Mucosa of descending colon (tissue), 3 donors: ENCODE results near the gene NKAIN2. TPM values are rescaled to one million over a fixed set of nuclear protein-coding genes. Genes with fewer than 3 reads are reported as not detected.

Experiments used
- ATAC-seq: fragments of 200-7000 bp; cut with Tn5 transposase; one replicate; pipeline ENCODE4 v1.9.1; 2020; ENCODE audit warnings: mild to moderate bottlenecking, moderate library complexity
- DNase-seq, 3 donors: peaks; one replicate each; pipeline ENCODE4 v3.0.0-alpha.2; 2020
- H3K36me3 ChIP-seq: fragments of 200-600 bp; one replicate; pipeline ENCODE4 v1.8.0; 2021; ENCODE audit warnings: low read depth, mild to moderate bottlenecking
- H3K4me1 ChIP-seq: fragments of 200-600 bp; one replicate; pipeline ENCODE4 v1.8.0; 2021; ENCODE audit warnings: low read depth, mild to moderate bottlenecking
- H3K4me3 ChIP-seq: fragments of 200-600 bp; one replicate; pipeline ENCODE4 v1.8.0; 2021; ENCODE audit warnings: mild to moderate bottlenecking
- H3K9me3 ChIP-seq: fragments of 200-600 bp; one replicate; pipeline ENCODE4 v1.8.0; 2021; ENCODE audit warnings: mild to moderate bottlenecking
- CTCF ChIP-seq: fragments of 200-600 bp; IDR thresholded peaks from one replicate; pipeline ENCODE4 v1.8.0; 2022; ENCODE audit warnings: antibody characterized with exemption, mild to moderate bottlenecking
- intact Hi-C, 2 donors: fragments of 100-400 bp; cut with DNase I in 1 of 2; cut with micrococcal nuclease in 1 of 2; formaldehyde crosslinking; loops; one replicate each; pipeline versions ENCODE4 v1.11.0 to v1.11.1; 2022; cut with DNase I, micrococcal nuclease
- total RNA-seq, 3 donors: library from RNA; stranded (reverse); fragmentation: NEBNext Ultra II Directional in 2 of 3; extraction: Animal tissue kit (Norgen Biotek cat#: 25700) in 2 of 3; gene quantifications; one replicate each; pipeline versions ENCODE4 v1.2.1 to v1.2.4, GENCODE V29; 2021 to 2023
- donor health status: DM: no; HTN: no; CAD: no; lungs with moderate emphysema.
- donor health status: DM: no; HTN: no; CAD: no.
- donor health status: DM: no; HTN: yes; CAD: no.

NKAIN2 gene
- total RNA-seq, 3 donors from 2014 or later, result 0.34 to 4.7 (median 0.69) TPM

GRCh38 chr6:123940551-123940950 is 136.9 kb downstream of the NKAIN2 start:
- intact Hi-C loops, result no loop called here

DNA sequence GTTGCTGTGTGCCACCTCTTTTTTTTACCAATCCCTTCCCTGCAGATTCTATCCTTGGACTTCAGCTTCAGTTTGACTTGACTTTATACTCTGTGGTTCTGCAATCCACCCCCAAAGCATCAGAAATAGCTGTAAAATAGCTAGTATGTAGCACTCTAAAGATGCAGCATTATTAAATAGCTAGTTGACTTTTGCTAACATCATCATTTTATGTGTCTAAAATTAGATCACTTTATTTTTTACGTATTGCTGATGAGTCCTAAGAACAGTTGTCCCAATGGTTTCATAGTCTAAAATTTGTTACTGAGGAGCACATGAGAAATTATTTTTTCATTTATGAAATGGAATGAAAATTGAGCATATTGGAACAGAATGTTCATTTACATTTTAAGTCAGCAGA is 138.2 kb downstream of the NKAIN2 start:
- no peaks in the 10 kb centered on the region for H3K4me1 ChIP-seq
- no peak for TF ChIP-seq CTCF
- no peak overlapping the region for H3K4me3 ChIP-seq

More at GRCh38 chr6:123940551-123940950, 136.9 kb downstream of the NKAIN2 start:
- Histone ChIP-seq H3K4me3 (no peak overlapping the region), H3K36me3 (no peaks in the 10 kb centered on the region), H3K9me3 (no peaks in the 10 kb centered on the region), H3K4me1 (no peaks in the 10 kb centered on the region)
- ATAC-seq (no peak), DNase-seq (no peak)
- TF ChIP-seq CTCF, result no peak

GRCh38 chr6:123945386-123945785 is 141.7 kb downstream of the NKAIN2 start:
- no peaks in the 10 kb centered on the region for H3K9me3 ChIP-seq
- H3K4me1 ChIP-seq, result no peaks in the 10 kb centered on the region
- ATAC-seq, result no peak
- H3K36me3 ChIP-seq, result no peaks in the 10 kb centered on the region
- TF ChIP-seq CTCF, result no peak
- intact Hi-C loops, result no loop called here
- no peak overlapping the region for H3K4me3 ChIP-seq
- no peak for DNase-seq

More for the DNA sequence above, 138.2 kb downstream of the NKAIN2 start:
- H3K36me3 ChIP-seq, result no peaks in the 10 kb centered on the region
- no peaks in the 10 kb centered on the region for H3K9me3 ChIP-seq
- DNase-seq, result no peak
- ATAC-seq, result no peak
- intact Hi-C loops, result no loop called here

DNA sequence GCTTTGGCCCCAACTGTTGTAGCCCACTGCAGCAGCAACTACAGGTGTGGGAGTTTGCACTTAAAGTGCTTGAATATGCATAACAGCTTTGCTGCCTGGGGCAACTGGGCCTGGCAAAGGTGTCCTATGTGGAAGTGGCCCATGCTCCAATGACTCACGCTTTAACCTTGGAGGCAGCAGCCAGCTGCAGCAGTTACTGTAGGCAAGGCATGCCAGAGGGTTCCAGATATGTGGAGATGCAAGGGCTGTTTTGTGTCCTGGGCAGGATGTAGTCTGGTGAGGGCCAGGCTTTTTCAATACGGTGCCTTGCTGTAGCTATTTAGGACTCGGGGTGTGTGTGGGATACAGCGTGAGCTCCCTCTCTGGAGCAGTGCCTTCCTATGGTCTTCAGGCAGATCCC is 150.3 kb downstream of the NKAIN2 start:
- TF ChIP-seq CTCF, result no peak
- ATAC-seq (no peak), DNase-seq (no peak)
- H3K9me3 ChIP-seq, result no peaks in the 10 kb centered on the region
- H3K4me1 ChIP-seq, result no peaks in the 10 kb centered on the region
- H3K4me3 ChIP-seq, result no peak overlapping the region
- intact Hi-C loops, result no loop called here
- no peaks in the 10 kb centered on the region for H3K36me3 ChIP-seq

DNA sequence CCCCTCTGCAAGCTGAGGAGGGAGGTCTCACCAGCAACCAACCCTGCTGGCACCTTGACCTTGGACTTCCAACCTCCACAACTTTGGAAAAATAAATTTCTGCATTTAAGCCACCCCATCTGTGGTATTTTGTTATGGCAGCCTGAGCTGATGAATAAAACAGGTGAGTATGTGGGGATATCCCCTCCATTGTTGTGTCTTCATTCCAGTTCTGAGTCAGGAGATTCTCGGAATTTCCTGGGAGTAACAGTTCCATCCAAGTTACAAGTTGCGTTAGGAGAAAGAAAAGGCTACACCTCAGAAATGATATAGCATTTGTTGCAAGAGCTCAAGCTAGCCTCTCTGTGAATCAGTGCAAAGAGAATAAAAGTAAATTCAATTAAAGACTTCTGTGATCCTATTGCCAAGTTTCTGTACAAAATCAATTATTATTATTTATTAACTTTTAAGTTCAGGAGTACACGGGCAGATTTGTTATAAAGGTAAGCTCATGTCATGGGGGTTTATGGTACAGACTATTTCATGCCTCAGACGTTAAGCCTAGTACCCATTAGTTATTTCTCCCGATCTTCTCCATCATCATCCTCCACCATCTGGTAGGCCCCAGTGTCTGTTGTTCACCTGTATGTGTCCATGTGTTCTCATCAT is 153.0 kb downstream of the NKAIN2 start:
- no peak for TF ChIP-seq CTCF
- intact Hi-C loops, result no loop called here
- Histone ChIP-seq H3K4me3 (no peak overlapping the region), H3K9me3 (no peaks in the 10 kb centered on the region), H3K4me1 (no peaks in the 10 kb centered on the region), H3K36me3 (no peaks in the 10 kb centered on the region)
- no peak for DNase-seq
- no peak for ATAC-seq

DNA sequence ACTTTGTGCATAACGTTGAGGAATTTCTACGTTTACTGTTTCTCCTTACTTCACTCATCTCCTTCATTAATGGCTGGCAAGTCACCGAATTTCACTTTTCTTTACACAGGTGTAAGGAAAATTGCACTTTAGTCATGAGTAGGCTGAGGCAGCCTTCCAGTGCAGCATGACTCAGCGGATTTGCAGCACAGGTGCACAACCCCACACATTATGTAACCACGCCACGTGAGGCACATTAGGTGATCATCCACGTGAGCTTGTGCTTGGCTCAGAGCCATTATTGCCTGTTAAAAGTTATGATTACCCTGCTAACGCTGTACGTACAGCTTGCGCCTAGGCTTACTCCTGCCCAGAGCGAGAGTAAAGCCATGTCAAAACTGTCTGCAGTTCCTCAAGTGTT is 158.8 kb downstream of the NKAIN2 start:
- Histone ChIP-seq H3K36me3 (no peaks in the 10 kb centered on the region), H3K4me3 (no peak overlapping the region), H3K9me3 (no peaks in the 10 kb centered on the region), H3K4me1 (no peaks in the 10 kb centered on the region)
- DNase-seq (peak; percentile 39 to 78 (median 61)), ATAC-seq (peak; percentile 73)
- intact Hi-C loops, result no loop called here
- TF ChIP-seq CTCF, result no peak
